ENCODE data around the gene P3H3. TPM values are rescaled to one million over a fixed set of nuclear protein-coding genes. Genes with fewer than 3 reads are reported as not detected.

P3H3 gene
- total RNA-seq, 1 donor from 2014 or later, result 86.5 TPM

DNA sequence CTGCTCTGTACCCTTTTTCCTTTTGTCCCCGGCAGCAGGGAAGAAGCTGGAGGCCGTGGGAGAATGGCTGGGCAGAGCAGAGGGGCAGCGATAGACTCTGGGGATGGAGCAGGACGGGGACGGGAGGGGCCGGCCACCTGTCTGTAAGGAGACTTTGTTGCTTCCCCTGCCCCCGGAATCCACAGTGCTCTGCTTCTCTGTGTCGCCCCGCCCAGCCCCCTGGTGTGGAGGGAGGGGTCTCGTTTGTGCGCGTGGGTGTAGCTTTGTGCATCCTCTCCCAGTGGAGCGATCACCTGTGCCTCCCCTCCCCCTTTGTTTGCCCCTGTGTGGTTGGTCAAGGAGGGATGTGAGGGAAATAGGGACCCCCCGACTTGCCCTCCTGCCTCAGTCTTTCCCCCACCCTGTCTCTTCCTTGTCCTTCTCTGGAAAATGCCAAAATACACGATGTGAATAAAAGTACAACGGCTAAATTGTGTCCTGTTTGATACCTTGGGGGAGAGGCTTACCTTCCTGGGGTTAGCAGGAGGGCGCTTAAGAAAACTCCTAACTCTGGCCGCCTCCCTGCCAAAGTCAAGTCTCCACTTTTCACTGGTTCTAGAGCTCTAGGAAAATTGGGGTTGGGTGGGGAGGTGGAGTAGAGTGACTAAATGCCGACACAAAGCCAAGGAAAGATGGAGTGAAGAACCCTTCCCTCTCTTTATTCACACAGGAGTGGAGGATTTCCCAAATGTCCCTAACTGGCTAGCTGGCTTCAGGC, 38.1 kb downstream of the P3H3 start:
- TF ChIP-seq, protein P1, sequence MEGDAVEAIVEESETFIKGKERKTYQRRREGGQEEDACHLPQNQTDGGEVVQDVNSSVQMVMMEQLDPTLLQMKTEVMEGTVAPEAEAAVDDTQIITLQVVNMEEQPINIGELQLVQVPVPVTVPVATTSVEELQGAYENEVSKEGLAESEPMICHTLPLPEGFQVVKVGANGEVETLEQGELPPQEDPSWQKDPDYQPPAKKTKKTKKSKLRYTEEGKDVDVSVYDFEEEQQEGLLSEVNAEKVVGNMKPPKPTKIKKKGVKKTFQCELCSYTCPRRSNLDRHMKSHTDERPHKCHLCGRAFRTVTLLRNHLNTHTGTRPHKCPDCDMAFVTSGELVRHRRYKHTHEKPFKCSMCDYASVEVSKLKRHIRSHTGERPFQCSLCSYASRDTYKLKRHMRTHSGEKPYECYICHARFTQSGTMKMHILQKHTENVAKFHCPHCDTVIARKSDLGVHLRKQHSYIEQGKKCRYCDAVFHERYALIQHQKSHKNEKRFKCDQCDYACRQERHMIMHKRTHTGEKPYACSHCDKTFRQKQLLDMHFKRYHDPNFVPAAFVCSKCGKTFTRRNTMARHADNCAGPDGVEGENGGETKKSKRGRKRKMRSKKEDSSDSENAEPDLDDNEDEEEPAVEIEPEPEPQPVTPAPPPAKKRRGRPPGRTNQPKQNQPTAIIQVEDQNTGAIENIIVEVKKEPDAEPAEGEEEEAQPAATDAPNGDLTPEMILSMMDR (IDR thresholded peaks at IDR 0.05), result no peak
- Mint-ChIP-seq H3K36me3 (ENCODE audit: unreplicated experiment) (peaks cover 38% of the 10 kb centered on the region), H3K27me3 (ENCODE audit: unreplicated experiment) (no peaks in the 10 kb centered on the region), H3K9me3 (ENCODE audit: unreplicated experiment) (no peaks in the 10 kb centered on the region), H3K4me3 (ENCODE audit: unreplicated experiment) (peak overlapping the region; percentile 91), H3K27ac (ENCODE audit: unreplicated experiment) (peak overlapping the region; percentile 95), H3K4me1 (ENCODE audit: unreplicated experiment) (peaks cover 36% of the 10 kb centered on the region)
- DNase-seq (ENCODE audit: extremely low spot score, unreplicated experiment), result no peak

- H3K4me1 Mint-ChIP-seq (ENCODE audit: unreplicated experiment), result peaks cover 42% of the 10 kb centered on the region
- no peaks in the 10 kb centered on the region for H3K27me3 Mint-ChIP-seq (ENCODE audit: unreplicated experiment)
- peak overlapping the region; percentile 95 for H3K27ac Mint-ChIP-seq (ENCODE audit: unreplicated experiment)
- H3K4me3 Mint-ChIP-seq (ENCODE audit: unreplicated experiment), result peak overlapping the region; percentile 91
- TF ChIP-seq, protein P1 (IDR thresholded peaks at IDR 0.05), result no peak
- DNase-seq (ENCODE audit: extremely low spot score, unreplicated experiment), result no peak
- H3K9me3 Mint-ChIP-seq (ENCODE audit: unreplicated experiment), result no peaks in the 10 kb centered on the region
- H3K36me3 Mint-ChIP-seq (ENCODE audit: unreplicated experiment), result peaks cover 38% of the 10 kb centered on the region
These were observed 38.8 kb downstream of the P3H3 start for GRCh38 chr12:6866920-6867412.

DNA sequence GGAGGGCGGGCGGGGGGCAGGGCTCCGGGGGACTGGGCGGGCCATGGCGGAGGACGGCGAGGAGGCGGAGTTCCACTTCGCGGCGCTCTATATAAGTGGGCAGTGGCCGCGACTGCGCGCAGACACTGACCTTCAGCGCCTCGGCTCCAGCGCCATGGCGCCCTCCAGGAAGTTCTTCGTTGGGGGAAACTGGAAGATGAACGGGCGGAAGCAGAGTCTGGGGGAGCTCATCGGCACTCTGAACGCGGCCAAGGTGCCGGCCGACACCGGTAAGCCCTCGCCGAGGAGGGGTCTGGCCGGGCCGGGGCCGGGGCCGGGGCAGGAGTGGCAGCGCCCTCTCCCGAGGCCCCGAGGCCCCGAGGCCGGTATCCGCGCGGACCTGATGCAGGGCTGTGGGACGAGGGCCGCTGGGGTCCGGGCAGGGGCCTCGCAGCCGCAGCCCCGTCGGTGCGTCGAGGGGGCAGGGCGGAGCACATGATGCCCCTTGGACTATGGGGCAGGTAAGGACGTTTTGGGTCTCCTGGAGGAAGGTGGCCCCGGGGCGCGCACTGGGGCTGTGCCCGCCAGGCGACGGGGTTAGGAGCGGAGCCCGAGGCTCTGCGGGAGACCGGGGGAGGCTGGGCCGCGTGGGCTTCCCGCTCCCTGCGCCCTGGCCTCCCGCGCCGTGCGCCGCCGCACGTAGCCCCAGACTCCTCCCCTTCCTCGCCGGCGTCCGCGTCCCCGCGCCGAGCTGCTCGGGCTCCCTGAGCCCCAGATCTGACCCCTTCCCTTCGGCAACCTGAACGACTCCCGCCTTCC, 39.4 kb downstream of the P3H3 start, which contains the start of gene TPI1:
TSS of gene TPI1 (plus strand) at position 119 of the 798 bp plus-strand sequence. CDS start at position 155, 36 bp downstream.
- peaks cover 36% of the 10 kb centered on the region for H3K36me3 Mint-ChIP-seq (ENCODE audit: unreplicated experiment)
- H3K27ac Mint-ChIP-seq (ENCODE audit: unreplicated experiment), result peak within 1 kb of the TSS; percentile 95
- DNase-seq (ENCODE audit: extremely low spot score, unreplicated experiment), result peak; percentile 94
- TF ChIP-seq, protein P1 (IDR thresholded peaks at IDR 0.05), result no peak
- peak within 1 kb of the TSS; percentile 91 for H3K4me3 Mint-ChIP-seq (ENCODE audit: unreplicated experiment)
- peaks cover 48% of the 10 kb centered on the region for H3K4me1 Mint-ChIP-seq (ENCODE audit: unreplicated experiment)
- H3K9me3 Mint-ChIP-seq (ENCODE audit: unreplicated experiment), result no peaks in the 10 kb centered on the region
- H3K27me3 Mint-ChIP-seq (ENCODE audit: unreplicated experiment), result no peaks in the 10 kb centered on the region

GRCh38 chr12:6868211-6869048, 40.2 kb downstream of the P3H3 start:
- no peaks in the 10 kb centered on the region for H3K9me3 Mint-ChIP-seq (ENCODE audit: unreplicated experiment)
- H3K4me1 Mint-ChIP-seq (ENCODE audit: unreplicated experiment), result peaks cover 48% of the 10 kb centered on the region
- DNase-seq (ENCODE audit: extremely low spot score, unreplicated experiment), result no peak
- H3K4me3 Mint-ChIP-seq (ENCODE audit: unreplicated experiment), result peak overlapping the region; percentile 91
- H3K27ac Mint-ChIP-seq (ENCODE audit: unreplicated experiment), result peak overlapping the region; percentile 85
- no peaks in the 10 kb centered on the region for H3K27me3 Mint-ChIP-seq (ENCODE audit: unreplicated experiment)
- TF ChIP-seq, protein P1 (IDR thresholded peaks at IDR 0.05), result peak; percentile 12
- H3K36me3 Mint-ChIP-seq (ENCODE audit: unreplicated experiment), result peaks cover 31% of the 10 kb centered on the region
